Endothelial cell of umbilical vein (primary cell): ENCODE results near the gene SLC38A8. TPM values are rescaled to one million over a fixed set of nuclear protein-coding genes. Genes with fewer than 3 reads are reported as not detected.

Experiments used
- BruUV-seq: library from RNA; stranded (reverse); fragments of 400-500 nt; replicated peaks from 2 replicates; lab custom pipeline; 2021; lab: Mats Ljungman, UMichigan
- CTCF ChIA-PET: fragments of 300-600, 350-600 bp; sonication (Branson Sonifier 250); formaldehyde crosslinking; loops from one replicate; lab custom pipeline; 2021; ENCODE audit warnings: antibody characterized with exemption, inconsistent platforms; lab: Charles Lee
- POLR2A ChIA-PET: fragments of 300-600, 350-600 bp; sonication (Branson Sonifier 250); formaldehyde crosslinking; loops from one replicate; lab custom pipeline; 2021; ENCODE audit warnings: antibody characterized with exemption, inconsistent platforms; lab: Charles Lee
- DNase-seq: peaks from one replicate; pipeline ENCODE4 v3.0.0-alpha.2; 2011; ENCODE audit warnings: low read depth, low spot score
- FAIRE-seq: peaks from 2 replicates; lab custom pipeline; 2011; peaks lifted over from hg19 to GRCh38; lab: Jason Lieb, UNC
- H2AFZ ChIP-seq: 2 replicates; pipeline ENCODE4 v1.6.0; 2012; ENCODE audit warnings: low read depth, low read length, control low read depth, inconsistent platforms
- H3K27ac ChIP-seq: 2 replicates; pipeline ENCODE4 v1.5.1; 2011; ENCODE audit warnings: low read depth, mild to moderate bottlenecking, control low read depth, low read length, moderate library complexity; ENCODE audit not compliant: insufficient read depth
- H3K27me3 ChIP-seq, 2 experiments: 2 replicates each; pipeline versions ENCODE4 v1.6.0 to v1.6.1; 2011; ENCODE audit warnings: low read length in 2 of 2, mixed read lengths in 1 of 2; ENCODE audit not compliant: control insufficient read depth in 2 of 2, insufficient read depth in 2 of 2
- H3K36me3 ChIP-seq, 2 experiments: 2 replicates in 1 of 2; 3 replicates in 1 of 2; pipeline ENCODE4 v1.5.1; 2011; ENCODE audit warnings: low read length in 2 of 2, mild to moderate bottlenecking in 1 of 2, moderate library complexity in 1 of 2; ENCODE audit not compliant: control insufficient read depth in 2 of 2, insufficient read depth in 2 of 2; ENCODE audit errors: extremely low read depth in 1 of 2
- H3K4me1 ChIP-seq: 3 replicates; pipeline ENCODE4 v1.5.1; 2011; ENCODE audit warnings: mild to moderate bottlenecking, low read length; ENCODE audit not compliant: control insufficient read depth, insufficient read depth; ENCODE audit errors: extremely low read depth
- H3K4me2 ChIP-seq: 2 replicates; pipeline ENCODE4 v1.6.1; 2011; ENCODE audit warnings: low read length, control low read depth, mixed read lengths; ENCODE audit not compliant: insufficient read depth
- H3K4me3 ChIP-seq, 3 experiments: fragments of 200-600 bp in 1 of 3; sonication (generic), shearing (Covaris generic) in 1 of 3; replicated peaks in 1 of 3; 2 replicates each; pipeline ENCODE4 v1.5.1; 2011 to 2016; ENCODE audit warnings: control low read depth in 3 of 3, low read length in 3 of 3, mild to moderate bottlenecking in 2 of 3, inconsistent platforms in 1 of 3, low read depth in 1 of 3, moderate library complexity in 1 of 3; ENCODE audit not compliant: insufficient read depth in 1 of 3
- H3K79me2 ChIP-seq: 2 replicates; pipeline ENCODE4 v1.6.0; 2012; ENCODE audit warnings: low read length, inconsistent platforms; ENCODE audit not compliant: control insufficient read depth, insufficient read depth
- H3K9ac ChIP-seq: replicated peaks from 2 replicates; pipeline ENCODE3; 2011; ENCODE audit warnings: low read length, control low read depth; ENCODE audit not compliant: insufficient read depth; ENCODE audit errors: extremely low read depth
- H3K9me1 ChIP-seq: replicated peaks from 3 replicates; pipeline ENCODE4 v1.6.0; 2011; ENCODE audit warnings: mild to moderate bottlenecking, low read length; ENCODE audit not compliant: control insufficient read depth, insufficient read depth; ENCODE audit errors: extremely low read depth
- H3K9me3 ChIP-seq: replicated peaks from 2 replicates; pipeline ENCODE4 v1.5.1; 2012; ENCODE audit warnings: low read length, inconsistent platforms; ENCODE audit not compliant: control insufficient read depth, insufficient read depth
- H4K20me1 ChIP-seq: replicated peaks from 2 replicates; pipeline ENCODE3; 2011; ENCODE audit warnings: mild to moderate bottlenecking, low read length; ENCODE audit not compliant: control insufficient read depth, insufficient read depth; ENCODE audit errors: extremely low read depth
- CTCF ChIP-seq, 2 donors: IDR thresholded peaks; 1 replicate in 1 of 2; 2 replicates in 1 of 2; pipeline ENCODE4 v1.5.1; 2011; ENCODE audit warnings: low read length in 2 of 2, mild to moderate bottlenecking in 2 of 2, moderate library complexity in 2 of 2, control low read depth in 1 of 2, inconsistent platforms in 1 of 2, low read depth in 1 of 2; ENCODE audit not compliant: insufficient read depth in 1 of 2; ENCODE audit errors: extremely low read depth in 1 of 2
- EZH2 ChIP-seq: IDR thresholded peaks from 2 replicates; pipeline ENCODE4 v1.6.1; 2012; ENCODE audit warnings: borderline replicate concordance, low read depth, mild to moderate bottlenecking, moderate library complexity, low read length, inconsistent platforms; ENCODE audit not compliant: severe bottlenecking
- FOS ChIP-seq: IDR thresholded peaks from 2 replicates; pipeline ENCODE4 v1.6.1; 2011; ENCODE audit warnings: mild to moderate bottlenecking, low read length, moderate library complexity, borderline replicate concordance; ENCODE audit not compliant: insufficient read depth
- JUN ChIP-seq: IDR thresholded peaks from 2 replicates; pipeline ENCODE4 v1.6.1; 2011; ENCODE audit warnings: borderline replicate concordance, low read depth; ENCODE audit not compliant: insufficient read length, insufficient read depth
- MYC ChIP-seq: IDR thresholded peaks from one replicate; pipeline ENCODE4 v1.6.1; 2011; ENCODE audit warnings: mild to moderate bottlenecking, low read depth, low read length
- POLR2AphosphoS5 ChIP-seq: IDR thresholded peaks from 2 replicates; pipeline ENCODE4 v1.6.1; 2012; ENCODE audit warnings: low read depth, mild to moderate bottlenecking, control low read depth, low read length, moderate library complexity; ENCODE audit not compliant: insufficient read depth
- dilution Hi-C: fragments of 300-500 bp; cut with MboI; formaldehyde crosslinking; loops from one replicate; pipeline ENCODE4 v1.15.0; 2019; ENCODE audit warnings: low sequenced_read_pairs; ENCODE audit not compliant: extremely low pct_ligation_motif_present
- intact Hi-C: fragments of 100-400 bp; cut with micrococcal nuclease; formaldehyde crosslinking; loops from one replicate; pipeline ENCODE4 v1.10.0; 2022
- polyA plus RNA-seq, 4 experiments: library from polyadenylated mRNA; depleted of rRNA in 3 of 4; stranded (reverse) in 3 of 4; unstranded in 1 of 4; fragments of >200 nt; gene quantifications; 2 replicates each; pipeline versions ENCODE4 v1.2.1 to v1.2.3, GENCODE V29; 2011 to 2012; ENCODE audit warnings: missing spikeins in 1 of 4
- total RNA-seq: library from RNA; stranded (reverse); gene quantifications from 2 replicates; pipeline ENCODE4 v1.2.3, GENCODE V29; 2021

Gene SLC38A8
- total and polyA plus RNA-seq, 2 donors (not counting 3 experiments of a cell fraction or from before 2014, with no cell fraction given): not detected

- DNase-seq (peak; percentile 20), FAIRE-seq (no peak)
- H3K4me2 ChIP-seq: no peak overlapping the region
- POLR2A ChIA-PET: no interaction called here
- CTCF ChIA-PET: interaction anchor here (0.5 to 2.0 kb wide), 4 partner anchors 86 to 117 kb away, joined by 3 to 8 read pairs (median 4); no protein-coding TSS in a partner anchor
- no peak overlapping the region for H3K4me3 ChIP-seq
- intact Hi-C loops: loop anchor here (5.0 kb wide), 1 partner anchor 87 kb away; no protein-coding TSS in a partner anchor
- H3K9ac ChIP-seq: no peak overlapping the region
- no TSS peak for BruUV-seq
- dilution Hi-C loops: no loop called here
- no peaks in the 10 kb centered on the region for H3K36me3 ChIP-seq
- no peaks in the 10 kb centered on the region for H4K20me1 ChIP-seq
- no peaks in the 10 kb centered on the region for H3K9me3 ChIP-seq
- no peaks in the 10 kb centered on the region for H3K9me1 ChIP-seq
- no peak overlapping the region for H2AFZ ChIP-seq
- no peak overlapping the region for H3K27ac ChIP-seq
- TF ChIP-seq MYC: no peak
- TF ChIP-seq EZH2: peak; percentile 25
- no peak for TF ChIP-seq FOS
- TF ChIP-seq JUN: no peak
- TF ChIP-seq POLR2AphosphoS5: no peak
- peak; percentile 12 to 23 for TF ChIP-seq CTCF (IDR thresholded peaks at IDR 0.05; ENCODE audit: extremely low read depth in 1 of 2, insufficient read depth in 1 of 2, low read depth in 1 of 2, low read length in 2 of 2)
- H3K27me3 ChIP-seq: peaks cover 0 to 4% of the 10 kb centered on the region in 2 experiments
- no peaks in the 10 kb centered on the region for H3K4me1 ChIP-seq
- H3K79me2 ChIP-seq: no peaks in the 10 kb centered on the region
Observed at GRCh38 chr16:84044118-84044488, 1.5 kb upstream of the SLC38A8 start.
